GM18507 (cell line): ENCODE measurements around the gene CRMP1.

Experiments
- DNase-seq: peaks from one replicate; pipeline ENCODE4 v3.0.0; 2011; ENCODE audit warnings: low read depth; ENCODE audit not compliant: insufficient read length; ENCODE audit errors: extremely low spot score
- FAIRE-seq: peaks from 2 replicates; lab custom pipeline; 2011; peaks lifted over from hg19 to GRCh38; lab: Jason Lieb, UNC

Gene CRMP1

DNA sequence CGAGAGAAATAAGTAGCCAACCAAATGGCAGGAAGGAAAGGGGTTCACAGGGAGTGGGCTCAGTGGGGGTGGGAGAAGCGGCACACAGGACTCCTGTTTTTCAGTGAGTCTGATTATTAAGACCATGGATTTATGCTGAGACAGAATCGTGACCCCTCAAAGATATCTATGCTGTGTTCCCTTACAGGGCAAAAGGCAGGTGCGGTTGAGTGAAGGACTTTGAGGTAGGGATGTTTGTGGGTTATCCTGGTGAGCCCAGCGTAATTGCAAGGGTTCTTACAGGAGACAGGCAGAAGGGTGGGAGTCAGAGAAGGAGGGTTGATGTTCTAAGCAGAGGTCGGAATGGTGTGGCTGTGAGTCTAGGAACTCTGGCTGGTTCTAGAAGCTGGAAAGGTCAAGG, 108.9 kb downstream of the CRMP1 start:
- no peak for FAIRE-seq
- no peak for DNase-seq

- FAIRE-seq (no peak), DNase-seq (no peak)
Observed at GRCh38 chr4:5783486-5783885, 109.4 kb downstream of the CRMP1 start.

GRCh38 chr4:5782829-5783476, 109.9 kb downstream of the CRMP1 start:
- DNase-seq: no peak
- FAIRE-seq: no peak

- no peak for FAIRE-seq
- no peak for DNase-seq
Observed at GRCh38 chr4:5781691-5782090, 111.2 kb downstream of the CRMP1 start.

DNA sequence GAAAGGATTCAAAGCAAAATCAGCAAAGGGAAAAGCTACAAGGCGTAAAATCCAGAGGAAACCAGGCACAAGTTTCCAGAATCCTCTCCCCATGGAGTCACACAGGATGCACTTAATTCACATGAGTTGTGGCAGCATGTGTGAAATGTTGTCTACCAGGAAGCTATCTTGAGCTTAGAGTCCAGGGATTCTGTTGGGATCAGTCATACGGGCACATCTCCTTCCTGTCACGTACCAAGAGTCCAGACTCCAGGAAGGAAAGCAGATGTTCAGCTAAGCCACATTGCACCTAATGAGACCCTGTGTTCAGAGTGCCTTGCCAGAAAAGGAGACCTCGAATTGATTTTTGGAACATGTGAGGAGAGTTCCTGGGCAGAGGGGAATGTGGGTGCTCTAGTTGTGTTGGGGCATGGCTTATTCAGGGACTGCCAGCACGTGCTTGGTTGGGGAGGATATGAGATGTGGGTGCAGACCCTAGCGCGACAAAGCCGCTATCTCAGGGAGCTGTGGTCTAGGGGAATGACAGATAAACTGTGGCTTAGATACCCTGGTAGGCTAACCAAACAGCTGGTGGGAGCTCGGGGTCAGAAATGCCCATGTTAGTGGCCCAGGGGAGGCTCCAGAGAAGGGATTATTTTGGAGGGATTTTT, 111.9 kb downstream of the CRMP1 start:
- FAIRE-seq: no peak
- DNase-seq: no peak

GRCh38 chr4:5776510-5776909, 116.4 kb downstream of the CRMP1 start:
- no peak for DNase-seq
- FAIRE-seq: no peak

- no peak for DNase-seq
- FAIRE-seq: no peak
Observed at GRCh38 chr4:5774416-5775036, 118.4 kb downstream of the CRMP1 start.

GRCh38 chr4:5773271-5773555, 119.7 kb downstream of the CRMP1 start:
- FAIRE-seq (no peak), DNase-seq (no peak)

- no peak for FAIRE-seq
- DNase-seq: no peak
Observed at GRCh38 chr4:5772528-5773270, 120.2 kb downstream of the CRMP1 start.
